ENCODE measurements around the gene GALNT7. TPM values are rescaled to one million over a fixed set of nuclear protein-coding genes. Genes with fewer than 3 reads are reported as not detected.

Gene GALNT7
- total and polyA plus RNA-seq, 2 of the 13 experiments (the other 11 are each of a cell fraction or from before 2014, with no cell fraction given) = 0.08 to 0.13 TPM

DNA sequence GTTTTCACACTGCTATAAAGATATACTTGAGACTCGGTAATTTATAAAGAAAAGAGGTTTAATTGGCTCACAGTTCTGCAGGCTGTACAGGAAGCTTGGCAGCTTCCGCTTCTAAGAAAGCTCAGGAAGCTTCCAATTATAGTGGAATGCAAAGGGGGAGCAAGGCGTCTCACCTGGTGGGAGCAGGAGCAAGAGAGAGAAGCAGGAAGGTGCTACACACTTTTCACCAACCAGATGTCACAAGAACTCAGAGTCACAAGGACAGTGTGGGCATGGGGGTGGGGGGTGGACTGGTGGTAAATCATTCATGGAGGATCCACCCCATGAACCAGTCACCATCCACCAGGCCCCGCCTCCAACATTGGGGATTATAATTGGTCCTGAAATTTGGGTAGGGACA is 142.8 kb downstream of the GALNT7 start (continued):
- TF ChIP-seq, protein P1, sequence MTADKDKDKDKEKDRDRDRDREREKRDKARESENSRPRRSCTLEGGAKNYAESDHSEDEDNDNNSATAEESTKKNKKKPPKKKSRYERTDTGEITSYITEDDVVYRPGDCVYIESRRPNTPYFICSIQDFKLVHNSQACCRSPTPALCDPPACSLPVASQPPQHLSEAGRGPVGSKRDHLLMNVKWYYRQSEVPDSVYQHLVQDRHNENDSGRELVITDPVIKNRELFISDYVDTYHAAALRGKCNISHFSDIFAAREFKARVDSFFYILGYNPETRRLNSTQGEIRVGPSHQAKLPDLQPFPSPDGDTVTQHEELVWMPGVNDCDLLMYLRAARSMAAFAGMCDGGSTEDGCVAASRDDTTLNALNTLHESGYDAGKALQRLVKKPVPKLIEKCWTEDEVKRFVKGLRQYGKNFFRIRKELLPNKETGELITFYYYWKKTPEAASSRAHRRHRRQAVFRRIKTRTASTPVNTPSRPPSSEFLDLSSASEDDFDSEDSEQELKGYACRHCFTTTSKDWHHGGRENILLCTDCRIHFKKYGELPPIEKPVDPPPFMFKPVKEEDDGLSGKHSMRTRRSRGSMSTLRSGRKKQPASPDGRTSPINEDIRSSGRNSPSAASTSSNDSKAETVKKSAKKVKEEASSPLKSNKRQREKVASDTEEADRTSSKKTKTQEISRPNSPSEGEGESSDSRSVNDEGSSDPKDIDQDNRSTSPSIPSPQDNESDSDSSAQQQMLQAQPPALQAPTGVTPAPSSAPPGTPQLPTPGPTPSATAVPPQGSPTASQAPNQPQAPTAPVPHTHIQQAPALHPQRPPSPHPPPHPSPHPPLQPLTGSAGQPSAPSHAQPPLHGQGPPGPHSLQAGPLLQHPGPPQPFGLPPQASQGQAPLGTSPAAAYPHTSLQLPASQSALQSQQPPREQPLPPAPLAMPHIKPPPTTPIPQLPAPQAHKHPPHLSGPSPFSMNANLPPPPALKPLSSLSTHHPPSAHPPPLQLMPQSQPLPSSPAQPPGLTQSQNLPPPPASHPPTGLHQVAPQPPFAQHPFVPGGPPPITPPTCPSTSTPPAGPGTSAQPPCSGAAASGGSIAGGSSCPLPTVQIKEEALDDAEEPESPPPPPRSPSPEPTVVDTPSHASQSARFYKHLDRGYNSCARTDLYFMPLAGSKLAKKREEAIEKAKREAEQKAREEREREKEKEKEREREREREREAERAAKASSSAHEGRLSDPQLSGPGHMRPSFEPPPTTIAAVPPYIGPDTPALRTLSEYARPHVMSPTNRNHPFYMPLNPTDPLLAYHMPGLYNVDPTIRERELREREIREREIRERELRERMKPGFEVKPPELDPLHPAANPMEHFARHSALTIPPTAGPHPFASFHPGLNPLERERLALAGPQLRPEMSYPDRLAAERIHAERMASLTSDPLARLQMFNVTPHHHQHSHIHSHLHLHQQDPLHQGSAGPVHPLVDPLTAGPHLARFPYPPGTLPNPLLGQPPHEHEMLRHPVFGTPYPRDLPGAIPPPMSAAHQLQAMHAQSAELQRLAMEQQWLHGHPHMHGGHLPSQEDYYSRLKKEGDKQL (CRISPR knock-in tag; IDR thresholded peaks at IDR 0.05; ENCODE audit: low read depth) = no peak
- TF ChIP-seq ESRRA (CRISPR knock-in tag; IDR thresholded peaks at IDR 0.05; ENCODE audit: low read depth) (no peak), ZFP36L1 (CRISPR knock-in tag; IDR thresholded peaks at IDR 0.05) (no peak)

DNA sequence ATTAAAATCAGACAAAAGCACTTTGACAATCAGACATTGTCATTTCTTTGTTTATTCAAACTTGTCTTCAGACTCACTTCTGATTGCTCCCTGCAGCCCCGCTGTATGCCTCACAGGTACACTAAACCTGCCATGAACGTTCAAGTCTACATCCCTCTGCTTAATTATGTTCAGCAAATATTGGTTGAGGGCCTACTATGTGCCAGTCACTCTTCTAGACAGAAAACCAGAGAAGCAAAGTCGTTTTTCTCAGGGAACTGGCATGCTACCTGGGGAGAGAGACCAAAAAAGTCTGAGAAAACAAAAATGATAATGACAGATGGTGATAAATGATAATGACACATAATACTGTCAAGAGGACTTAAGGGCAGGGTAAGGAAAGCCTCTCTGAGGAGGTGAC is 146.1 kb downstream of the GALNT7 start:
- Histone ChIP-seq H3K9me3 (ENCODE audit: low read length) (no peaks in the 10 kb centered on the region), H3K36me3 (replicated peaks in 1 of 2; ENCODE audit: control insufficient read depth in 1 of 2, insufficient read depth in 2 of 2, low read length in 2 of 2) (no peaks in the 10 kb centered on the region), H3K27ac (ENCODE audit: extremely low read length, insufficient read depth, low read length) (no peak overlapping the region), H3K4me3 (replicated peaks in 1 of 3; ENCODE audit: insufficient read depth in 1 of 3, low read depth in 2 of 3, low read length in 3 of 3) (no peak overlapping the region), H3K4me2 (ENCODE audit: low read depth, low read length) (no peak overlapping the region), H4K20me1 (ENCODE audit: insufficient read depth, low read length) (no peaks in the 10 kb centered on the region), H3K9ac (ENCODE audit: insufficient read depth, low read depth, low read length) (no peak overlapping the region), H2AFZ (ENCODE audit: low read length) (no peak overlapping the region), H3K27me3 (ENCODE audit: control insufficient read depth in 1 of 2, insufficient read depth in 2 of 2, low read length in 2 of 2) (no peaks in the 10 kb centered on the region), H3K79me2 (ENCODE audit: insufficient read depth, low read length) (no peaks in the 10 kb centered on the region), H3K4me1 (ENCODE audit: insufficient read depth, low read length) (no peaks in the 10 kb centered on the region)
- intact Hi-C loops (cut with micrococcal nuclease; ENCODE audit: unreplicated experiment) (no loop called here), in situ Hi-C loops (cut with HindIII; ENCODE audit: extremely low pct_ligation_motif_present, low pct_unique_long_range_greater_than_20kb) (loop anchor here (10.0 kb wide), 1 partner anchor 180 kb away; no protein-coding TSS in a partner anchor)
- ChIA-PET POLR2A (no interaction called here), CTCF (ENCODE audit: low intra/inter-chr PET ratio, low total read pairs) (no interaction called here)
- DNase-seq (ENCODE audit: low spot score) = no peak
- WGBS (ENCODE audit: low lambda C conversion rate) = 45% methylated on average over 3 of the region's 3 CpGs
- no peak for ATAC-seq
- FAIRE-seq = no peak
- BruUV-seq (replicated peaks) = no TSS peak
- TF ChIP-seq ZNF160 (CRISPR knock-in tag; IDR thresholded peaks at IDR 0.05) (no peak), ZNF7 (CRISPR knock-in tag; IDR thresholded peaks at IDR 0.05) (no peak), NRL (CRISPR knock-in tag; IDR thresholded peaks at IDR 0.05; ENCODE audit: borderline replicate concordance) (no peak), SOX5 (CRISPR knock-in tag; IDR thresholded peaks at IDR 0.05; ENCODE audit: borderline replicate concordance) (no peak), KAT2B (IDR thresholded peaks at IDR 0.05; ENCODE audit: borderline replicate concordance, low read depth, low read length) (no peak), GZF1 (CRISPR knock-in tag; IDR thresholded peaks at IDR 0.05) (no peak), IKZF1 (IDR thresholded peaks at IDR 0.05) (no peak), REL (CRISPR knock-in tag; conservative IDR thresholded peaks at IDR 0.05) (no peak), ZSCAN12 (CRISPR knock-in tag; IDR thresholded peaks at IDR 0.05) (no peak)
- TF ChIP-seq, protein P2, sequence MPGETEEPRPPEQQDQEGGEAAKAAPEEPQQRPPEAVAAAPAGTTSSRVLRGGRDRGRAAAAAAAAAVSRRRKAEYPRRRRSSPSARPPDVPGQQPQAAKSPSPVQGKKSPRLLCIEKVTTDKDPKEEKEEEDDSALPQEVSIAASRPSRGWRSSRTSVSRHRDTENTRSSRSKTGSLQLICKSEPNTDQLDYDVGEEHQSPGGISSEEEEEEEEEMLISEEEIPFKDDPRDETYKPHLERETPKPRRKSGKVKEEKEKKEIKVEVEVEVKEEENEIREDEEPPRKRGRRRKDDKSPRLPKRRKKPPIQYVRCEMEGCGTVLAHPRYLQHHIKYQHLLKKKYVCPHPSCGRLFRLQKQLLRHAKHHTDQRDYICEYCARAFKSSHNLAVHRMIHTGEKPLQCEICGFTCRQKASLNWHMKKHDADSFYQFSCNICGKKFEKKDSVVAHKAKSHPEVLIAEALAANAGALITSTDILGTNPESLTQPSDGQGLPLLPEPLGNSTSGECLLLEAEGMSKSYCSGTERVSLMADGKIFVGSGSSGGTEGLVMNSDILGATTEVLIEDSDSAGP (CRISPR knock-in tag; IDR thresholded peaks at IDR 0.05; ENCODE audit: borderline replicate concordance) = no peak
- TF ChIP-seq, protein P3, sequence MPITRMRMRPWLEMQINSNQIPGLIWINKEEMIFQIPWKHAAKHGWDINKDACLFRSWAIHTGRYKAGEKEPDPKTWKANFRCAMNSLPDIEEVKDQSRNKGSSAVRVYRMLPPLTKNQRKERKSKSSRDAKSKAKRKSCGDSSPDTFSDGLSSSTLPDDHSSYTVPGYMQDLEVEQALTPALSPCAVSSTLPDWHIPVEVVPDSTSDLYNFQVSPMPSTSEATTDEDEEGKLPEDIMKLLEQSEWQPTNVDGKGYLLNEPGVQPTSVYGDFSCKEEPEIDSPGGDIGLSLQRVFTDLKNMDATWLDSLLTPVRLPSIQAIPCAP (CRISPR knock-in tag; IDR thresholded peaks at IDR 0.05; ENCODE audit: low read depth) = no peak

Data from HepG2 (cell line).